Hindlimb muscle (tissue), 1 donor: ENCODE results near the gene TEX47. TPM values are rescaled to one million over a fixed set of nuclear protein-coding genes. Genes with fewer than 3 reads are reported as not detected.

Experiments used
- DNase-seq: peaks from one replicate; pipeline ENCODE4 v3.0.0-alpha.2; 2013
- polyA plus RNA-seq: library from polyadenylated mRNA; unstranded; fragments of 120-200 nt; gene quantifications from one replicate; pipeline ENCODE4 v1.2.1, GENCODE V29; 2013; ENCODE audit not compliant: insufficient read length

Gene TEX47
- not detected for polyA plus RNA-seq

GRCh38 chr7:88795553-88795952, at the start of gene TEX47:
TSS of gene TEX47 (minus strand) at chr7:88795737. CDS start at chr7:88794942, 795 bp downstream.
- no peak for DNase-seq

GRCh38 chr7:88845091-88845490, 49.6 kb upstream of the TEX47 start:
- DNase-seq: no peak

GRCh38 chr7:88842201-88842600, 46.7 kb upstream of the TEX47 start:
- no peak for DNase-seq

- peak; percentile 4 for DNase-seq
These were observed 39.7 kb upstream of the TEX47 start for GRCh38 chr7:88835147-88835728.

- no peak for DNase-seq
These were observed 30.7 kb upstream of the TEX47 start for GRCh38 chr7:88826222-88826621.

- DNase-seq: no peak
These were observed 23.0 kb upstream of the TEX47 start for GRCh38 chr7:88818552-88818951.

- no peak for DNase-seq
These were observed 10.9 kb upstream of the TEX47 start for GRCh38 chr7:88806280-88807037.

- DNase-seq: no peak
These were observed 5.5 kb upstream of the TEX47 start for GRCh38 chr7:88801046-88801445.

GRCh38 chr7:88792361-88792760, 3.2 kb downstream of the TEX47 start:
- no peak for DNase-seq

GRCh38 chr7:88791891-88792290, 3.6 kb downstream of the TEX47 start:
- DNase-seq: no peak

- peak; percentile 4 for DNase-seq
These were observed 6.0 kb downstream of the TEX47 start for GRCh38 chr7:88789480-88790064.

GRCh38 chr7:88787777-88788176, 7.8 kb downstream of the TEX47 start:
- no peak for DNase-seq

- no peak for DNase-seq
These were observed 19.7 kb downstream of the TEX47 start for GRCh38 chr7:88775838-88776237.

GRCh38 chr7:88772776-88773175, 22.8 kb downstream of the TEX47 start:
- DNase-seq: no peak

GRCh38 chr7:88771417-88771816, 24.1 kb downstream of the TEX47 start:
- DNase-seq: no peak

GRCh38 chr7:88761779-88762178, 33.8 kb downstream of the TEX47 start:
- no peak for DNase-seq

GRCh38 chr7:88760136-88760515, 35.4 kb downstream of the TEX47 start:
- no peak for DNase-seq

GRCh38 chr7:88759230-88760135, 36.1 kb downstream of the TEX47 start, which contains the start of gene ZNF804B:
TSS of gene ZNF804B (plus strand) at chr7:88759700. CDS start at chr7:88759977, 277 bp downstream.
- no peak for DNase-seq

GRCh38 chr7:88758381-88759229, 36.9 kb downstream of the TEX47 start:
- peak; percentile 12 for DNase-seq

GRCh38 chr7:88757371-88757770, 38.2 kb downstream of the TEX47 start:
- no peak for DNase-seq

GRCh38 chr7:88756802-88757201, 38.7 kb downstream of the TEX47 start:
- DNase-seq: no peak

GRCh38 chr7:88746126-88746525, 49.4 kb downstream of the TEX47 start:
- DNase-seq: no peak
